Measurements from ENCODE around the gene DGKQ. TPM values are rescaled to one million over a fixed set of nuclear protein-coding genes. Genes with fewer than 3 reads are reported as not detected.

The DGKQ gene
- total RNA-seq = 9.9 and 12.3 TPM in 2 replicates

GRCh38 chr4:973431-974397 is at the start of gene DGKQ:
Gene DGKQ (minus strand): TSS chr4:973569. CDS start chr4:973482, 87 bp downstream.

GRCh38 chr4:1011022-1011665 is 37.8 kb upstream of the DGKQ start, which contains the start of gene FGFRL1:
Gene FGFRL1 (plus strand): TSS chr4:1011626. CDS start chr4:1012486, 860 bp downstream.

DNA sequence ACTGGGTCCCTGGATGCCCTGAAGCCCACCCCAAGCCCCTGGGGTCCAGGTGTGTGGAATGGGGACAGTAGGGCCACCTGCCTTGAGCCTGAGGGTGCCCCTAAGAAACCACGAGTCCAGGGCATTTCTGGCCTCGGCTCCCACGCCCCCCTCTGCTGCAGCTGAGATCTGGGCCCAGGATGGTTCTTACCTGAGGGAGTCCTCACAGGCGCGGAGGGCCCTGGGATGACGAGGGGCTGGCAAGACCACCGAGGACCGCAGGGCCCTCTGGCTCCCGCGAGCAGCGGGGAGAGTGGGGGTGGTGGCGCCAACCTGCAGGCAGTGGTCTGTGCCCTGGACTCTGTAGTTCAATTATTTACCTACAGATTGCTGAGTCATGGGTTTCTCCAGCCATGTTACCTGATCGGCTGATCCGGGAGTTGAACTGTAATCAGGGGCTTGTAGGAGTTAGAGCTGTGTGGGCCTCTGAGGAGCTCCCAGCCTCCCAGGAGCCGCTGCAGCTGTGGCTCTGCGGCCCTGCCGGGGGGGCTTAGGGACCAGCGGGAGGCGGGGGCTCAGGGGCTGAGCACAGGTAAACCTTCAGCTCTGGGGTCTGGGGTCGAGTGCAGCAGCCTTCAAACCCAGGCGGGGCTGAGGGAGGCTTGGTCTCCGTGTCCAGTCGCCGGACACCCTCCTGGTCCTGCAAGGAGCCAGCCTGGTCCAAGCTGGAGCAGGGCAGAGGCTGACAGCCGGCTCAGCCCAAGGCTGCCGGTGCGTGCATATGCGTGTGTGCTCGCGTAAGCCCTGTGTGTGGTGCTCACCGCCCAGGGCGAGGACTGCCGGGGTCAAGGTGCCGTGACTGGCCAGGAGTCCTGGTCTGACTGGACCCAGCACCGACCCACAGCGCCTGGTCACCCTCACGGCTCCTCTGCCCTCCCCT is 20.0 kb upstream of the DGKQ start, which contains the start of gene SLC26A1:
Gene SLC26A1 (minus strand): TSS at position 294 of the 919 bp plus-strand sequence. CDS start 1,701 bp downstream, outside the sequence.

DNA sequence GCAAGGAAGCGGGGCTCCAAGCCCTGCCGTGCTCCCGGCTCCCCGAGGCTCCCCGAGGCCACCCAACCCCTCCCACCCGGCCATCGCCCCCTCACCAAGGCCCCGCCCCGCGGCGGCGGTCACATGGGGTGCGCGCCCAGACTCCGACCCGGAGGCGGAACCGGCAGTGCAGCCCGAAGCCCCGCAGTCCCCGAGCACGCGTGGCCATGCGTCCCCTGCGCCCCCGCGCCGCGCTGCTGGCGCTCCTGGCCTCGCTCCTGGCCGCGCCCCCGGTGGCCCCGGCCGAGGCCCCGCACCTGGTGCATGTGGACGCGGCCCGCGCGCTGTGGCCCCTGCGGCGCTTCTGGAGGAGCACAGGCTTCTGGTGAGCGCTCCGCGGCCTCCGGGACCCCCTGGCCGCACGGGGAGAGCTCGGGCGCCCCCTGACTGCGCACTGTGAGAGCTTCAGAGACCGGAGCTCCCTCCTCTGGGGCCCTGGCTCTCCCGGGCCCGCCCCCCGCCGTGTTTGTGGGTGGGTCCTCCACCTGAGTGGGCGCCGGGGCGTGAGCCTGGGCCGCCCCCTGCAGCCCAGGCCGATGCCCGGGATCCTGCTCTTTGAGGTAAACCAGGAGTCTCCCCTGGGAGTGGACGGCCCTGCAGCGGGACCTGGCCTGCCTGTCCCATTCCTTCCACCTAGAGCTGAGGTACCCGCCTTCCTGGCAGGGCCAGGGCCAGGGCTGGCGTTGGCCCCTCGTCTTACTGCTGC is 13.7 kb upstream of the DGKQ start, which contains the start of gene IDUA:
Gene IDUA (plus strand): TSS at position 166 of the 745 bp plus-strand sequence. CDS start 41 bp downstream, at position 207.

DNA sequence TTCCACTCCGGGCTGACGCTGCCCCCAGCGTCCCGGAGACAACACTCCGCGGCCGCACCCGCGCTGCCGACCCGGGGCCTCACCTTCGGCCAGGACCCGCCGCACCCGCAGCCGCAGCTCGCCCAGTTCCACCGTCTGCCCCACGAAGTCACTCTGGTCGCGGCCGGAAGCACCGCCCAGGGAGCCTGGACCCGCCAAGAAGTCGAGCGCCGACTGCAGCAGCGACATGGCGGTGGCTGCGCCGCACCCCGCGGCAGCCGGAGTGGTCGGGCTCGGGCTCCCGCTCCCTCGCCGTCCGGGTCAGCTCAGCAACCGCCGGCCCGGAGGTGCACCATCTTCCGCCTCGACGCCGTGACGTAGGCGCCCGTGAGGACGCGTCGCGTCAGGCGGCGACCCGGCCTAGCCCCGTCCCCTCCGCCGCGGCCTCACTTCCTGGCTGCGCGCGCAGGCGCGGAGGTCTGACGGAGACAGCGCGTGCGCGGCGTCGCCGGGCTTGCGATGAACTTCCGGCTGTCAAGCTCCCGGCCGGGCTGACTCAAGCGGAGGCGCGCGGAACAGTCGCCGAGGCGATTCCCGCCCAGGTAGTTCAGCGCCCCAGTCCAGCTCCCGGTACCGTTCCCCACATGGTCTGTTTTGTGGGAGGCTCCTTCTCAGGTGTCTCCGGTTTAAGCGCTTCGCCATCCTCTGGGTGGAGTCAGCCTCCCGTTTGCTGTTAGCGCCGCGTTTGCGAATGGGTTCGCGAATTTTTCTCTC is 41.2 kb downstream of the DGKQ start, which contains the start of the genes GAK and TMEM175:
Gene GAK (minus strand): TSS at position 357 of the 753 bp plus-strand sequence. CDS start 129 bp downstream, at position 228.
Gene TMEM175 (plus strand): TSS at position 501 of the 753 bp plus-strand sequence. CDS start 15,280 bp downstream, outside the sequence.

Other genes starting within 250 kb of the DGKQ start
- gene CPLX1, start 147.4 kb downstream of the DGKQ start, total RNA-seq = not detected in 2 replicates
- 45.2 and 65.1 TPM in 2 replicates for gene GAK, start 41.3 kb downstream of the DGKQ start, total RNA-seq
- 10.0 and 16.9 TPM in 2 replicates for gene TMEM175, start 41.1 kb downstream of the DGKQ start, total RNA-seq
- gene IDUA, start 13.5 kb upstream of the DGKQ start, total RNA-seq = 15.6 and 24.3 TPM in 2 replicates
- under 0.01 TPM in 1 of 2 replicates, not detected in the other for gene SLC26A1, start 19.8 kb upstream of the DGKQ start, total RNA-seq
- 9.9 and 12.5 TPM in 2 replicates for gene FGFRL1, start 38.1 kb upstream of the DGKQ start, total RNA-seq
- gene RNF212, start 140.0 kb upstream of the DGKQ start, total RNA-seq = 0.73 and 1.6 TPM in 2 replicates
- gene SPON2, start 199.0 kb upstream of the DGKQ start, total RNA-seq = 267 and 392 TPM in 2 replicates